HPDE6-E6E7 (cell line): ENCODE data around the gene MEP1A.
"Not testable (repeated sequence)": the region's sequence is repeated elsewhere in the genome, so short reads cannot be mapped to it uniquely, and the experiment has no call there.

Experiments used
- DNase-seq: peaks from one replicate; pipeline ENCODE4 v3.0.0; 2011; ENCODE audit warnings: missing footprints; ENCODE audit errors: extremely low spot score

MEP1A gene

GRCh38 chr6:46777476-46778346 is 15.5 kb upstream of the MEP1A start:
- no peak for DNase-seq

GRCh38 chr6:46781478-46782378 is 11.5 kb upstream of the MEP1A start:
- no peak for DNase-seq

DNA sequence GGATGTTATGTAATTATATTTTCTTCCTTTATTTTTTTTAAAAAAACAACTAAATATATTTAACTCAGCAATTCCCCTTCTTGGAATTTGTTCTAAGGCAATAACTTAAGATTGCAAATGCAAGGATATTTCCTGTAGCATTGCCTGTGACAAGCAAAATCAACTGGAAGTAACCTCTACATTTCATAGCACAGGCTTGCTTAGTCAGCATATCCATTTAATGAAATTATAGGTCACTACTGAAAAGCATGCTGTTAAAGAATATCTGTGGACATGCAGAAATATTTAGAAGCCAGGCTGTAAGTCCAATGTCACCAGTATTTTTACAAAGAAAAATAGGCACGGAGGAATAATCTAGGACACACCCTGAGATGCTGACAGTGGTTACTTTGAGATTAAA is 8.7 kb upstream of the MEP1A start:
- no peak for DNase-seq

GRCh38 chr6:46787871-46788540 is 5.2 kb upstream of the MEP1A start:
- DNase-seq, result no peak

- no peak for DNase-seq
Observed at GRCh38 chr6:46788791-46789190, 4.4 kb upstream of the MEP1A start.

- no peak for DNase-seq
Observed at GRCh38 chr6:46789434-46790354, 3.5 kb upstream of the MEP1A start.

GRCh38 chr6:46790355-46790874 is 2.8 kb upstream of the MEP1A start:
- no peak for DNase-seq

DNA sequence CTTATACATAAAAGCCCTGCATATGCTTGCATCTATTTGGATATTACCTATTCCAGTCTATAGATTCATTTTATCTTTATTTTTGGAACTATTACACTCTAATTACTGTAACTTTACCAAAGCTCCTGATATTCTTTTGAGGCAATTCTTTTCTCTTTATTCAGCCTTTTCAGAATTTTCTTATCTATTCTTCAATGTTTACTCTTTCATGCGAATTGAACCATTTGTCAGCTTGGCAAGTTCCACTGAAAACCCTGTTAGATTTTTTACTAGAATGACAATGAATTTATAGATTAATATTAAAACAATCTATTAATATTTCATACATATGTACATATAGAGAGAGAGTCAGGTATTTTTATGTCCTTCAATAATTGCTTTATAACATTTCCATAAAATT is 554 bp upstream of the MEP1A start:
- no peak for DNase-seq

DNA sequence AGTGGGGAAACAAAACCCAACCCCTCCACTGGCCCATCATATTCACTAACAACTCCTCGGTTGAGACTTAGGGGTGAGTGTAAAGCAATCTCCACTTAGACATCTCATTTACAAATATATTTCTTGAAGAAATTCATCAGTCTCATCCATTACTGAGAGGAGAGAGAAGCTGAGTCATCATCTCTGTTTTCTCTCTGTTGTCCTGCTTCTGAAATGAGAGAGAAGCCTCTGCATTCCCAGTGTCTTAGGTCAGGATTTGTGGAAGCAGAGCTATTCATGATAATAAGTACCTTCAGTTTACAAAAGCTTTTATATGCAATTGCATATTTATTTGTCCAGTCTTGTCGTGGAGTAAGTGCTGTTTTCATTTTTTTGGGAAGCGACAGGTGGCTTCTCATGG is 879 bp downstream of the MEP1A start:
- DNase-seq, result no peak

DNA sequence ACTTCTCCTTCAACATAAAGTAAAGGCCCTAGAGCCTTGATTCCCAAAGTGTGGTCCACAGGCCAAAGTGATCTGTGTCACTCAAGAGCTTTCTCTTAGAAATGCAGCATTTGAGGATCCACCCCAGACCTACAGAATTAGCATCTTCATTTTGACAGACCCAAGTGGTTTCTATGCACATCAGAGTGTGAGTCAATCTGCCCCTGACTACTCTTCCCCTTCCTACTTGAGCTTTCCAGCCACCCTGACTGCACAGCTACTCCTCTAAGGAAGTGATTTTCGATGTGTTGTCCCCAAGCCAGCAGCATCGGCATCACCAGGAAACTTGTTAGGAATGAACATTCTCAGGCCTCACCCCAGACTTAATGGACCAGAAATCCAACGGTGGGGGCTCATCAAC is 2.6 kb downstream of the MEP1A start:
- no peak for DNase-seq

GRCh38 chr6:46796848-46797580 is 3.8 kb downstream of the MEP1A start:
- peak; percentile 41 for DNase-seq

GRCh38 chr6:46799657-46800056 is 6.5 kb downstream of the MEP1A start:
- no peak for DNase-seq

DNA sequence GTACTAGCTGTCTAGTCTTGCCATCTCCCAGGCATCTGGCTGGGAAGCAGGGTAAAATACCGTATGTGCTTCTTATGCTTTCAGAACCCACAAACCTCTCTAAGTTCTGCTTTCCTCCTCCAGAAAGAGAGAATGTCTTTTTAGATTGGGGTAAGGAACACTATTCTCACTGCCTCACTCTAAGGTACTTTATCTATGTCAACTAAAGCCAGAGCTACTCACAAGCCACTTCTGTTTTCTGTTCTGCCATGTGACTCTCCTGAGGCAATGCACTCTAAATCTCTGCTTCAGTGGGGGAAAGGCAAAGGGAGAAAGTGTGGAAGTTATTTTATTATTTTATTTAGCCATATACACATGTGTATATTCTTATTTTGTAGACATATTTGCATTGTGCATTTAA is 15.6 kb downstream of the MEP1A start:
- DNase-seq, result no peak

GRCh38 chr6:46815130-46815529 is 21.9 kb downstream of the MEP1A start:
- no peak for DNase-seq

DNA sequence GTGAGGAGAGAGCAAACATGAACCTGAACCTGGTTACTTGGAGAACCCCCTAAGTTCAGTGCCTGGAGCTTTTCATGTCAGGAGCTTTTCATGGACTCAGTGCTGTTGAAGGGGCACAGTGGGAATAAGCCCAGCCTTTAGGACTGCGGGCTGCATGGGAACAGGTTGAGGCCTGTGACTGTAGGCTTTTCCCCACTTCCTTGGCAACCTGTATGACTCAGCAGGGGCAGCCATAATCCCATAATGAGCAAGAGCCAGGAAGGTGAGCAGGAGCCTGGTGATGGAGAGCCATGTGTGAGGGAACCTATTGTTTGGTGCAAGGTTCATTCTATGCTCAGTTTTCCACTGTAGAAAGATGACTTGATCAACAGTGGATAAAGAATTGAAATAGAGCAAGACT is 23.4 kb downstream of the MEP1A start:
- peak; percentile 61 for DNase-seq

DNA sequence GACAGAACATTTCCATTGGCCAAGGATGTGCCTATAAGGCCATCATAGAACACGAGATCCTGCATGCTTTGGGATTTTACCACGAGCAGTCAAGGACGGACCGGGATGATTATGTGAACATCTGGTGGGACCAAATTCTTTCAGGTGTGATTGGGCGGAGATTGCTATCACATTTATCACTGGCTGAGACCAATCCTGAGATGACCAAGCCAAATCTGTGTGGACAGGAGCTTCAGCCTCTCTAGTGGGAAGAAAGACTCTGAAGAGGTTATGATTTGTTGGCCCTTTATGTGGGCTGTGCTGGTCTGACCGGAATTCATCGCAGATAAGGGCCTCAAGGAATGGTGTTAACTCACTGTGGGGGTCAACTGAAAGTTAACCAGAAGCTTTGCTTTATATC is 26.4 kb downstream of the MEP1A start:
- no peak for DNase-seq

GRCh38 chr6:46821458-46821881 is 28.3 kb downstream of the MEP1A start:
- peak; percentile 38 for DNase-seq

DNA sequence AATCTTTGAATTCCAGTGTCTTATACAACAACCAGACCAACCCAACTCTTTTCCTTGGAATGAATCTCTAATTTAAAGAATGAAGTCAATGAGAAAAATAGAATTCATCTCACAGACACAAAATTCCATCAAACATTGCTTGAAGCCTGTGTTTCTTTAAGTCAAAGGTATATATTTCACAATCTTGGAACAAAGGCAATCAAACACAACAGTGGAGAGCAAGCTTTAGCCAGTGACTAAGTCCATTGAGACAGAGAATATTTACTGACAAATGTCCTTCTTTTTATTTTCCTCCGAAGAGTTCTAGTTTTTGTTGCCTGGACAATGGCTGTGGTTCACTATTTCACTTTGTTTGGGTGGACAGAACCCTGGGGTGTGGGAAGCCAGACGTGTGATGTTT is 35.8 kb downstream of the MEP1A start:
- DNase-seq, result no peak

DNA sequence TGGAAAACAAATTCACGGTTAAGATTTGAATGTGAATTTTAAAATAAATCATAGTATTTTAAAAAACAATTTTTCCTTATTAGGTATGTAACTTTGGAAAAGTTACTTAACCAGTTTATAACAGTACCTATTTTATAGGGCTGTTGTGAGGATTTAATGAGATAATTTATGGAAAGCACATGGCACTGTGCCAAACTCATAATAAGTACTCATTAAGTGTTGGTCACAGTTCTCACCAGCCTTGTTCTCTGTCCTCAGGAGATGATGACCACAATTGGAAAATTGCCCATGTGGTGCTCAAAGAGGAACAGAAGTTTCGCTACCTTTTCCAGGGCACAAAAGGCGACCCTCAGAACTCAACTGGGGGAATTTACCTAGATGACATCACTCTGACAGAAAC is 39.6 kb downstream of the MEP1A start:
- no peak for DNase-seq

GRCh38 chr6:46834257-46834916 is 41.2 kb downstream of the MEP1A start:
- DNase-seq, result not testable (repeated sequence)
